Measurements from ENCODE around the gene CCDC171.

- TF ChIP-seq CTCF (IDR thresholded peaks at IDR 0.05; ENCODE audit: insufficient read depth, low read length), result no peak
- no peak for TF ChIP-seq REST (IDR thresholded peaks at IDR 0.05; ENCODE audit: insufficient replicate concordance, low read depth)
These were observed 413.6 kb downstream of the CCDC171 start for GRCh38 chr9:15966471-15966870.

Measured in HL-60 (cell line).